Natural killer cell (primary cell): ENCODE results near the gene CD226. TPM values are rescaled to one million over a fixed set of nuclear protein-coding genes. Genes with fewer than 3 reads are reported as not detected.

Source experiments
- ATAC-seq, 3 donors: fragments of 150-1000 bp in 2 of 3; fragments of 200-7000 bp in 1 of 3; cut with Tn5 transposase; 1 replicate in 1 of 3; 2 replicates in 2 of 3; pipeline ENCODE4 v1.10.0; 2021; ENCODE audit warnings: mild to moderate bottlenecking in 2 of 3, moderate library complexity in 2 of 3
- DNase-seq, 2 donors: peaks; one replicate each; pipeline versions ENCODE4 v3.0.0 to v3.0.0-alpha.2; 2013 to 2021; ENCODE audit warnings: mixed read lengths in 1 of 2
- H3K27ac ChIP-seq: one replicate; pipeline ENCODE4 v1.5.1; 2013; ENCODE audit warnings: mild to moderate bottlenecking, low read length
- H3K27me3 ChIP-seq: one replicate; pipeline ENCODE4 v1.6.1; 2013; ENCODE audit warnings: low read length; ENCODE audit not compliant: control insufficient read depth, insufficient read depth
- H3K36me3 ChIP-seq: one replicate; pipeline ENCODE4 v1.6.1; 2013; ENCODE audit warnings: low read length; ENCODE audit not compliant: control insufficient read depth, insufficient read depth
- H3K4me1 ChIP-seq: one replicate; pipeline ENCODE4 v1.6.1; 2013; ENCODE audit warnings: low read length; ENCODE audit not compliant: control insufficient read depth, insufficient read depth
- H3K4me3 ChIP-seq: one replicate; pipeline ENCODE4 v1.5.1; 2013; ENCODE audit warnings: low read length
- H3K9me3 ChIP-seq: one replicate; pipeline ENCODE4 v1.6.1; 2013; ENCODE audit warnings: low read length; ENCODE audit not compliant: control insufficient read depth, insufficient read depth
- H3K27ac Mint-ChIP-seq, 2 donors: one replicate each; pipeline ENCODE4 v1.8.0; 2022; ENCODE audit warnings: mild to moderate bottlenecking in 2 of 2, mixed read lengths in 2 of 2, moderate library complexity in 1 of 2
- H3K27me3 Mint-ChIP-seq, 2 donors: one replicate each; pipeline ENCODE4 v1.8.0; 2022; ENCODE audit warnings: low read depth in 2 of 2, mixed read lengths in 2 of 2
- H3K36me3 Mint-ChIP-seq: one replicate; pipeline ENCODE4 v1.8.0; 2022; ENCODE audit warnings: mixed read lengths
- H3K4me1 Mint-ChIP-seq, 2 donors: one replicate each; pipeline ENCODE4 v1.8.0; 2022; ENCODE audit warnings: mixed read lengths in 2 of 2
- H3K4me3 Mint-ChIP-seq: one replicate; pipeline ENCODE4 v1.8.0; 2022; ENCODE audit warnings: mild to moderate bottlenecking, moderate library complexity, mixed read lengths
- H3K9me3 Mint-ChIP-seq, 2 donors: one replicate each; pipeline ENCODE4 v1.8.0; 2022; ENCODE audit warnings: mixed read lengths in 2 of 2
- WGBS: methylation state at CpG from one replicate; pipeline ENCODE4 v1.1.7; 2013; ENCODE audit warnings: missing lambda C conversion rate; ENCODE audit not compliant: insufficient coverage; 5-methylcytosine and 5-hydroxymethylcytosine counted together
- intact Hi-C: fragments of 100-400 bp; cut with micrococcal nuclease; formaldehyde crosslinking; loops from one replicate; pipeline ENCODE4 v1.14.2; 2022
- total RNA-seq, 4 donors: library from RNA; stranded (reverse); fragments of 120-200 nt in 1 of 4; gene quantifications; one replicate each; pipeline versions ENCODE4 v1.2.3 to v1.2.4, GENCODE V29; 2013 to 2022
- TF ChIP-seq, protein P1 (sequence below): fragments of 200-600 bp; IDR thresholded peaks from one replicate; pipeline ENCODE4 v1.8.0; 2022; ENCODE audit warnings: antibody characterized with exemption

CD226 gene
- total RNA-seq, 3 donors from 2014 or later (not counting 1 experiment from before 2014, with no cell fraction given) = 151 to 178 (median 162) TPM

DNA sequence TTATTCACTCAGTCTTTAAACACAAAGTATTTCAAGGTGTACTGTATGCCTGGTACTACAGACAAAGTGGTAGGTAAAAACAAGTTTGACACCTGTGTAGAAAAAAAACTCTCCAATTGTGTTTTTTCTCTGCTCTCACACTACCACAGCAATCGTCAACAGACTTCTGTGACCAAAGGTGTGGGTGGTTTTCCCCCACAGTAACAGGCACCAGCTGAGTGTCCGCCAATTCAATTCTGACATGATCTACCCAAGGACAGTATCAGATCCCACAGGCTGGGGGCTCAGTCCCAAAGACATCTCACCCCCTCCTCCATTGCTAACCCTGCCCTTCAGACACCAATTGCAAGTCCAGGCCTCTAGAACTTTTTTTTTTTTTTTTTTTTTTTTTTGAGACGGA is 71.2 kb downstream of the CD226 start:
- Histone ChIP-seq H3K4me1 (peaks cover 44% of the 10 kb centered on the region), H3K27ac (peak overlapping the region; percentile 36), H3K9me3 (no peaks in the 10 kb centered on the region), H3K27me3 (no peaks in the 10 kb centered on the region), H3K4me3 (no peak overlapping the region), H3K36me3 (peaks cover 15% of the 10 kb centered on the region)
- Mint-ChIP-seq H3K27me3 (no peaks in the 10 kb centered on the region), H3K36me3 (peaks cover 6% of the 10 kb centered on the region), H3K4me3 (peak overlapping the region; percentile 43), H3K9me3 (peaks cover 2 to 4% of the 10 kb centered on the region in 2 donors), H3K27ac (peak overlapping the region; percentile 85 to 87), H3K4me1 (peaks cover 81 to 83% of the 10 kb centered on the region in 2 donors)
- ATAC-seq (peak; percentile 81 to 92 (median 81)), DNase-seq (peak; percentile 37 to 40)
- TF ChIP-seq, protein P1, sequence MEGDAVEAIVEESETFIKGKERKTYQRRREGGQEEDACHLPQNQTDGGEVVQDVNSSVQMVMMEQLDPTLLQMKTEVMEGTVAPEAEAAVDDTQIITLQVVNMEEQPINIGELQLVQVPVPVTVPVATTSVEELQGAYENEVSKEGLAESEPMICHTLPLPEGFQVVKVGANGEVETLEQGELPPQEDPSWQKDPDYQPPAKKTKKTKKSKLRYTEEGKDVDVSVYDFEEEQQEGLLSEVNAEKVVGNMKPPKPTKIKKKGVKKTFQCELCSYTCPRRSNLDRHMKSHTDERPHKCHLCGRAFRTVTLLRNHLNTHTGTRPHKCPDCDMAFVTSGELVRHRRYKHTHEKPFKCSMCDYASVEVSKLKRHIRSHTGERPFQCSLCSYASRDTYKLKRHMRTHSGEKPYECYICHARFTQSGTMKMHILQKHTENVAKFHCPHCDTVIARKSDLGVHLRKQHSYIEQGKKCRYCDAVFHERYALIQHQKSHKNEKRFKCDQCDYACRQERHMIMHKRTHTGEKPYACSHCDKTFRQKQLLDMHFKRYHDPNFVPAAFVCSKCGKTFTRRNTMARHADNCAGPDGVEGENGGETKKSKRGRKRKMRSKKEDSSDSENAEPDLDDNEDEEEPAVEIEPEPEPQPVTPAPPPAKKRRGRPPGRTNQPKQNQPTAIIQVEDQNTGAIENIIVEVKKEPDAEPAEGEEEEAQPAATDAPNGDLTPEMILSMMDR = no peak
- intact Hi-C loops = loop anchor here (1.0 kb wide), 2 partner anchors 20 to 59 kb away; no protein-coding TSS in a partner anchor
- WGBS = 6% methylated on average over 2 of the region's 3 CpGs

DNA sequence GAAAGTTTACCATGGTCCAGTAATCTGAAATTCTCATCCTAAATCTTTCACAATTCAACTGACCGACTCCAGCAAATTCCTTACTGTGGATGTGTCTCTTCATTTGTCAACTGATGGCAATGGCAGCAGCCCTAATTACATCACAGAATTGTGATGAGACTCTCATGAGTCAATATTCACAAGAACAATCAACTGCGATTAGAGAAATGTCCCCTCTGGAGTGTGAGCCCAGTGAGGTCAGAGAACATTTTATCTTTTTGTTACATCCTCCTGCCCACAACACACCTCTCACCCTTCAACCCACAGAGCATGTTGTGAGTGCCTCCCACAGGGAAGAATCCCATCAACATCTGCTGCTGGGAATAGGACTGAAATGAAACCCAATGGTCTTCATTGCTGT is 73.6 kb downstream of the CD226 start:
- H3K27me3 Mint-ChIP-seq = no peaks in the 10 kb centered on the region
- Histone ChIP-seq H3K27me3 (no peaks in the 10 kb centered on the region), H3K4me3 (no peak overlapping the region), H3K36me3 (peaks cover 18% of the 10 kb centered on the region), H3K27ac (no peak overlapping the region), H3K9me3 (no peaks in the 10 kb centered on the region), H3K4me1 (peaks cover 41% of the 10 kb centered on the region)
- intact Hi-C loops = no loop called here
- no peak overlapping the region for H3K4me3 Mint-ChIP-seq
- peak overlapping the region; percentile 71 to 76 for H3K27ac Mint-ChIP-seq
- H3K4me1 Mint-ChIP-seq = peaks cover 69 to 70% of the 10 kb centered on the region in 2 donors
- WGBS = 97% methylated on average over 2 of the region's 2 CpGs
- H3K36me3 Mint-ChIP-seq = peaks cover 6% of the 10 kb centered on the region
- ATAC-seq (peak; percentile 36 to 56 (median 47)), DNase-seq (no peak)
- TF ChIP-seq, protein P1 = no peak
- H3K9me3 Mint-ChIP-seq = peaks cover 2 to 4% of the 10 kb centered on the region in 2 donors

DNA sequence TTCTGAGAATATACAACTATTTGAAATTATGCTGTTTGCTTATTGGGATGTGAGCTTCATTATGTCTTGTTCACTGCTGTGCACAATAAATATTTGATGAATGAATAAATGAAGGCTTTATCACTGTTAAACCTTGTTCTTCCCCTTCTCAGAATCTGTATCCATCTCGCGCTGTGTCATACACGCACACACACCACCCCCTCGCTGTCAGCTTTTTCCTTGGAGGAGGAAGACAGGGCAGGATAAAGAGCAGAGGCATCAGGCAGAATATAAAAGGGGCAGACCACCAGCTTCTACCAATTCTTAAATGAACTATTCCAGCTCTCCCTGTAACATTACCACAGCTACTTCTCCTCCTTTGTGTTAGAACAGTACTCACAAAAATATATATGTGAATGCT is 75.0 kb downstream of the CD226 start:
- Mint-ChIP-seq H3K4me3 (peak overlapping the region; percentile 54), H3K27ac (peak overlapping the region; percentile 66 to 87), H3K9me3 (no peaks in the 10 kb centered on the region), H3K4me1 (peaks cover 59 to 62% of the 10 kb centered on the region in 2 donors), H3K27me3 (no peaks in the 10 kb centered on the region), H3K36me3 (no peaks in the 10 kb centered on the region)
- peaks cover 29% of the 10 kb centered on the region for H3K4me1 ChIP-seq
- no peaks in the 10 kb centered on the region for H3K9me3 ChIP-seq
- H3K36me3 ChIP-seq = peaks cover 26% of the 10 kb centered on the region
- no peaks in the 10 kb centered on the region for H3K27me3 ChIP-seq
- intact Hi-C loops = no loop called here
- TF ChIP-seq, protein P1 = no peak
- WGBS = 100% methylated on average over 4 of the region's 4 CpGs
- no peak overlapping the region for H3K27ac ChIP-seq
- H3K4me3 ChIP-seq = no peak overlapping the region
- ATAC-seq (no peak), DNase-seq (no peak)

DNA sequence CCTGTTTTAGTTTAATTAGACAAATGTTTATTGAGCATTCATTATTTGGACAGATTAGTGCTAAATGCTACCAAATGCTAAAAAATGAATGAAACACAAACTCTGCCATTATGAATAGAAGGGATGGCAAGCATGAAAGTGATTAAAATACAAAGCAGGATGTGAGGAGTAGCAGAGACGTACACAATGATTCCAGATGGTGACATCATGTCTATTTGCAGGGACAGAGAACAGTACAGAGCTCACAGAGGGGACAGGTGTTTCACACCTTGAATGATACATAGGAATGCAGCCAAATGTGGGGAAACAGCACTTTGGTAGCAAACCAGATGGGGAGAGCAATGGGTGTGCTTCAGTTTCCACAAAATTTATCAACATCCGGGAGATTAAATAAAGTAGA is 76.3 kb downstream of the CD226 start:
- 95% methylated on average over 2 of the region's 2 CpGs for WGBS
- H3K9me3 Mint-ChIP-seq = no peaks in the 10 kb centered on the region
- TF ChIP-seq, protein P1 = no peak
- Histone ChIP-seq H3K36me3 (peaks cover 38% of the 10 kb centered on the region), H3K9me3 (no peaks in the 10 kb centered on the region), H3K4me3 (no peak overlapping the region), H3K4me1 (peaks cover 17% of the 10 kb centered on the region), H3K27ac (no peak overlapping the region), H3K27me3 (no peaks in the 10 kb centered on the region)
- ATAC-seq = no peak
- H3K27me3 Mint-ChIP-seq = no peaks in the 10 kb centered on the region
- peaks cover 50 to 53% of the 10 kb centered on the region in 2 donors for H3K4me1 Mint-ChIP-seq
- no peak for DNase-seq
- peaks cover 2% of the 10 kb centered on the region for H3K36me3 Mint-ChIP-seq
- H3K27ac Mint-ChIP-seq = peak overlapping the region; percentile 66 to 87
- intact Hi-C loops = no loop called here
- no peak overlapping the region for H3K4me3 Mint-ChIP-seq
